Ovary (tissue), 9 donors: Measurements from ENCODE around the gene RAB22A. TPM values are rescaled to one million over a fixed set of nuclear protein-coding genes. Genes with fewer than 3 reads are reported as not detected.

Source experiments
- DNase-seq, 5 donors: peaks; one replicate each; pipeline ENCODE4 v3.0.0-alpha.2; 2019 to 2020
- H3K27ac ChIP-seq, 2 donors: fragments of 200-600 bp; one replicate each; pipeline versions ENCODE4 v1.5.1 to v1.8.0; 2019 to 2022
- H3K27me3 ChIP-seq: fragments of 200-600 bp; one replicate; pipeline ENCODE4 v1.8.0; 2022
- H3K36me3 ChIP-seq: fragments of 200-600 bp; sonication (generic); one replicate; pipeline ENCODE4 v1.5.1; 2019
- H3K4me1 ChIP-seq: one replicate; pipeline ENCODE4 v1.8.1; 2013; ENCODE audit warnings: mild to moderate bottlenecking, moderate library complexity; ENCODE audit not compliant: insufficient read depth
- H3K4me3 ChIP-seq: fragments of 200-600 bp; sonication (generic); one replicate; pipeline ENCODE4 v1.5.1; 2017
- H3K9me3 ChIP-seq, 2 donors: fragments of 200-600 bp in 1 of 2; sonication (generic) in 1 of 2; one replicate each; pipeline versions ENCODE4 v1.5.1 to v1.8.1; 2013 to 2019; ENCODE audit warnings: mild to moderate bottlenecking in 1 of 2, moderate library complexity in 1 of 2
- CTCF ChIP-seq, 3 donors: fragments of 450-650 bp in 2 of 3; fragments of 200-600 bp in 1 of 3; IDR thresholded peaks; one replicate each; pipeline versions ENCODE4 v1.5.1 to v1.8.0; 2016 to 2022; ENCODE audit warnings: antibody characterized with exemption in 3 of 3, mild to moderate bottlenecking in 1 of 3
- EP300 ChIP-seq: sonication (generic); formaldehyde crosslinking; IDR thresholded peaks from one replicate; pipeline ENCODE4 v1.6.1; 2017; ENCODE audit warnings: antibody characterized with exemption
- POLR2A ChIP-seq: fragments of 450-650 bp; IDR thresholded peaks from one replicate; pipeline ENCODE4 v1.6.1; 2017; ENCODE audit warnings: antibody characterized with exemption, mild to moderate bottlenecking, moderate library complexity
- WGBS, 3 donors: extraction: QIAGEN DNeasy Blood & Tissue Kit in 1 of 3; methylation state at CpG; one replicate each; pipeline versions ENCODE4 v1.1.5 to v1.1.7; 2013 to 2017; 5-methylcytosine and 5-hydroxymethylcytosine counted together
- intact Hi-C, 4 donors: fragments of 100-400 bp; cut with DNase I; formaldehyde crosslinking; loops; one replicate each; pipeline versions ENCODE4 v1.11.0 to v1.15.1; 2022 to 2023
- polyA plus RNA-seq, 2 donors: library from polyadenylated mRNA; stranded (reverse); fragments of 200-250 nt in 1 of 2; fragments of 350-450 nt in 1 of 2; fragmentation: Illumina TruSeq in 1 of 2; extraction: RNeasy Lipid Tissue Mini Kit (QIAGEN cat#74804) in 1 of 2; gene quantifications; one replicate each; pipeline ENCODE4 v1.2.3, GENCODE V29; 2013 to 2014
- total RNA-seq, 7 donors: library from RNA; depleted of rRNA in 2 of 7; stranded (reverse); fragments of >200 nt in 2 of 7; fragmentation: NEBNext Ultra II Directional in 3 of 7; extraction: Animal tissue kit (Norgen Biotek cat#: 25700) in 3 of 7; gene quantifications; one replicate each; pipeline versions ENCODE4 v1.1.0 to v1.2.4, GENCODE V29; 2016 to 2023
- donor health status: DM: no; HTN: no; CAD: no; lungs with moderate emphysema.
- donor health status: DM: no; HTN: no; CAD: no.
- donor health status: Bipolar disorder and iron deficiency.
- donor health status: DM: yes; HTN: yes; CAD: no.
- donor health status: DM: no; HTN: no; CAD: no.
- donor health status: DM: yes; HTN: yes; CAD: no.

Gene RAB22A
- total and polyA plus RNA-seq, 9 donors, result 6.3 to 25.1 (median 17.9) TPM

DNA sequence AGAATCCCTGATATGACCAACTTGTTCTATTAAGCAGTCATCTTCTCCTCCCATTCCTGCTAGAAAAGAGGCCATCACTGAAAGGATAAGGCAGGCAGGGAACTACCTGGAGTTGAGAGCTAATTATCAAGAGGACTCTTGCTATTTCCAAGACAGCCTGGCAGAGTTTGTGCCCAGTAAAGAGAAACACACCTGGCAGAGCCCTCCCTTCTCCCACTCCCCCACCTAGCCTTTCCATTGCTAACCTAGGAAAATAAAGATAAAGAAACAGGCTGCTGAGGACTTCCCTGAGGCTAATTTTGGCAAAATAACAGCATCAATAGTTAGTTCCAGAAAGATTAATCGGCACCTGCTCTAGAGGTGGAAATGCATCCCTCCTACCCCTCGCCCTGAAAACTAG is 20.4 kb upstream of the RAB22A start:
- H3K36me3 ChIP-seq, result no peaks in the 10 kb centered on the region
- H3K27me3 ChIP-seq, result no peaks in the 10 kb centered on the region
- no peak for TF ChIP-seq CTCF (IDR thresholded peaks at IDR 0.05)
- no peak for TF ChIP-seq EP300
- intact Hi-C loops, result no loop called here
- DNase-seq, result no peak
- H3K27ac ChIP-seq, result no peak overlapping the region
- H3K4me3 ChIP-seq, result no peak overlapping the region
- H3K9me3 ChIP-seq, result no peaks in the 10 kb centered on the region
- WGBS, 3 donors, result 91 to 94% (median 94%) methylated on average over 2 of the region's 2 CpGs
- peaks cover 2% of the 10 kb centered on the region for H3K4me1 ChIP-seq

DNA sequence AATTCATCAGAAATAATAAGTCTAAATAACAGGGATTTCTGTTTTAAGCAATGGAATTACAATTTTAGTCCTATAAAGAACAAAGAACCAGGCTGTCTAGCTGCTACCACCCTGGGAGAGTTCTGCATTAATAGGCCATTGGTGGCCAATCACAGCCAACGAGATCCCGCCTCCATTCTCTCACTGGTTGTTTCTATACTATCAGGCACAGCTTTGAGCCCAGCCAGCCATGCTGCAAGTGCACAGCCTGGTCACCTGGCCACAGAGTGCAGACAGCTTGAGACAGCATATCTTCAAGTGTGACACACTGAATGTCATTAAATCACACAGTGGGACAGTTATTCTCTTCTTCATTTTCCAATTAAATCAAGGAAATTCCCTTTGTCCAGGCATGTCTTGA is 16.1 kb upstream of the RAB22A start:
- no peak for DNase-seq
- TF ChIP-seq EP300 (no peak), CTCF (IDR thresholded peaks at IDR 0.05) (no peak), POLR2A (no peak)

DNA sequence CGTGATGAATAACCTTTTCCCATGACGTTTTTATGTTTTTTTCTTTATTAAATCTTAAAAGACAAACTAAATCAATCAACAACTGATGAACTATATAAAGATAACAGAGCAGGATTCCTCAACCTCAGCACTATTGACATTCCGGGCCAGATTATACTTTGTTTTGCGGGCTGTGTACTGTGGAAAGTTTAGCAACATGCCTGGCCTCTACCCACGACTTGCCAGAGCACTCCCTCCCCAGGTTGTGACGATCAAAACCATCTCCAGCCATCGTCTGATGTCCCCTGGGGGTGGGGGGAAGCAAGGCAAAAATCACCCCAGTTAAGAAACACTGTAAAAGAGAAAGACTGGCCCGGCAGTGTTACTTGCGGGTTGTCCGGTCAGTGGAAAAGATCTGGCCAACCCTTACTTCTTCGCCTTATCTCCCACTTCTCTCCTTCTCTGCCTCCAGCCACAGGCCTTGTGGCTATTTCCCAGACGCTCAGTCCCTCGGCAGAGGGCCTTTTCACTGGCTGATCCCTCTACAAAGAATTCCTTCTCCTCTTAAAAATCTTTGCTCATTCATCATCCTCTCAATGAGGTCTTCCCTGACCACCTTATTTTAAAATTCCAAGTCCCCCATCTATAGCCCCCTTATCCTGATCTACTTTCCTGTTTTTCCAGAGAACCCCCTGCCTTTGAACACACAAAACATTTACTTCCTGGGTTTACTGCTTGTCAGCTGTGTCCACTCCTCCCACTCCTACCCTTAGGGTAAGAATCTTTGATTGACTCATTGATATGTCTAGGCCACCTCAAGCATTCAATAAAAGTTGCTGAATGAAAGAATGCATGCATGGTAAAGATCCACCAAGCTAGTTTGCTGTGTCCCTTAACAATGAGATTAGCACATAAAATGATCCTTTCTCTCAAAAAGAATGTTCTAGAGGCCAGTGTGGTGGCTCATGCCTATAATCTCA is 14.7 kb upstream of the RAB22A start:
- Histone ChIP-seq H3K4me3 (no peak overlapping the region), H3K36me3 (no peaks in the 10 kb centered on the region), H3K27ac (no peak overlapping the region), H3K9me3 (no peaks in the 10 kb centered on the region), H3K4me1 (peaks cover 6% of the 10 kb centered on the region), H3K27me3 (no peaks in the 10 kb centered on the region)
- no peak for DNase-seq
- WGBS, 3 donors, result 62 to 67% (median 65%) methylated on average over 13 of the region's 13 CpGs
- TF ChIP-seq CTCF (IDR thresholded peaks at IDR 0.05) (no peak), EP300 (no peak), POLR2A (no peak)
- intact Hi-C loops, result no loop called here

More for the DNA sequence above, 16.1 kb upstream of the RAB22A start:
- Histone ChIP-seq H3K27ac (no peak overlapping the region), H3K4me1 (peaks cover 6% of the 10 kb centered on the region), H3K27me3 (no peaks in the 10 kb centered on the region), H3K9me3 (no peaks in the 10 kb centered on the region), H3K36me3 (no peaks in the 10 kb centered on the region), H3K4me3 (no peak overlapping the region)
- WGBS, 3 donors, result 91 to 100% (median 95%) methylated on average over 2 of the region's 2 CpGs
- intact Hi-C loops, result no loop called here

- peaks cover 6% of the 10 kb centered on the region for H3K4me1 ChIP-seq
- no peak for DNase-seq
- H3K27me3 ChIP-seq, result no peaks in the 10 kb centered on the region
- 42 to 71% (median 58%) methylated on average over 7 of the region's 7 CpGs for WGBS, 3 donors
- H3K36me3 ChIP-seq, result no peaks in the 10 kb centered on the region
- no peaks in the 10 kb centered on the region for H3K9me3 ChIP-seq
- no peak for TF ChIP-seq CTCF (IDR thresholded peaks at IDR 0.05)
- TF ChIP-seq POLR2A, result no peak
- TF ChIP-seq EP300, result no peak
- intact Hi-C loops, result no loop called here
- H3K4me3 ChIP-seq, result no peak overlapping the region
- H3K27ac ChIP-seq, result no peak overlapping the region
Measured at GRCh38 chr20:58296051-58296837, 13.3 kb upstream of the RAB22A start.
